HepG2 (cell line): ENCODE measurements around the gene HTRA1. TPM values are rescaled to one million over a fixed set of nuclear protein-coding genes. Genes with fewer than 3 reads are reported as not detected.

ENCODE experiments used
- ATAC-seq: fragments of 200-7000 bp; cut with Tn5 transposase; 3 replicates; pipeline ENCODE4 v1.9.1; 2020; ENCODE audit warnings: mild to moderate bottlenecking, moderate library complexity
- BruUV-seq: library from RNA; stranded (reverse); fragments of 400-500 nt; replicated peaks from 2 replicates; lab custom pipeline; 2021; lab: Mats Ljungman, UMichigan
- CTCF ChIA-PET: fragments of 300-600 bp; formaldehyde crosslinking; extraction: SDS; loops from one replicate; lab custom pipeline; 2021; ENCODE audit warnings: low total read pairs, inconsistent platforms, low intra/inter-chr PET ratio; lab: Yijun Ruan, JAX
- POLR2A ChIA-PET: fragments of 350-600 bp; sonication (Branson Sonifier 250); formaldehyde crosslinking; loops from one replicate; lab custom pipeline; 2020; ENCODE audit warnings: antibody characterized with exemption, inconsistent platforms; lab: Yijun Ruan, JAX
- DNase-seq: peaks from one replicate; pipeline ENCODE4 v3.0.0-alpha.2; 2015; ENCODE audit warnings: low spot score
- FAIRE-seq: peaks from 3 replicates; lab custom pipeline; 2011; peaks lifted over from hg19 to GRCh38; lab: Jason Lieb, UNC
- H2AFZ ChIP-seq: one replicate; pipeline ENCODE4 v1.6.1; 2011; ENCODE audit warnings: low read length, inconsistent platforms
- H3K27ac ChIP-seq: fragments of 300-600 bp; 3 replicates; pipeline ENCODE4 v1.8.0; 2011; ENCODE audit warnings: mixed run types, mild to moderate bottlenecking, mixed read lengths, low read length, inconsistent platforms; ENCODE audit not compliant: insufficient read depth; ENCODE audit errors: extremely low read length
- H3K27me3 ChIP-seq, 2 experiments: fragments of 200-600 bp in 1 of 2; 2 replicates in 1 of 2; 3 replicates in 1 of 2; pipeline versions ENCODE4 v1.6.0 to v1.8.0; 2011; ENCODE audit warnings: low read length in 2 of 2, mild to moderate bottlenecking in 2 of 2, moderate library complexity in 2 of 2, inconsistent platforms in 1 of 2; ENCODE audit not compliant: insufficient read depth in 2 of 2, control insufficient read depth in 1 of 2
- H3K36me3 ChIP-seq, 2 experiments: fragments of 200-600 bp in 1 of 2; replicated peaks in 1 of 2; 2 replicates in 1 of 2; 3 replicates in 1 of 2; pipeline versions ENCODE4 v1.5.1 to v1.8.0; 2011; ENCODE audit warnings: low read length in 2 of 2, inconsistent platforms in 1 of 2; ENCODE audit not compliant: insufficient read depth in 2 of 2, control insufficient read depth in 1 of 2
- H3K4me1 ChIP-seq: 2 replicates; pipeline ENCODE4 v1.5.1; 2012; ENCODE audit warnings: low read length, inconsistent platforms; ENCODE audit not compliant: insufficient read depth
- H3K4me2 ChIP-seq: 2 replicates; pipeline ENCODE4 v1.6.0; 2011; ENCODE audit warnings: low read depth, low read length, inconsistent platforms
- H3K4me3 ChIP-seq, 3 experiments: fragments of 200-600 bp in 1 of 3; sonication (generic), shearing (Covaris generic) in 1 of 3; replicated peaks in 1 of 3; 2 replicates each; pipeline ENCODE4 v1.5.1; 2011 to 2016; ENCODE audit warnings: low read length in 3 of 3, inconsistent platforms in 2 of 3, low read depth in 2 of 3, mild to moderate bottlenecking in 2 of 3, control low read depth in 1 of 3, mixed read lengths in 1 of 3; ENCODE audit not compliant: insufficient read depth in 1 of 3
- H3K79me2 ChIP-seq: one replicate; pipeline ENCODE4 v1.6.1; 2011; ENCODE audit warnings: low read length, inconsistent platforms; ENCODE audit not compliant: insufficient read depth
- H3K9ac ChIP-seq: 2 replicates; pipeline ENCODE4 v1.6.0; 2011; ENCODE audit warnings: mild to moderate bottlenecking, low read depth, low read length, inconsistent platforms; ENCODE audit not compliant: insufficient read depth
- H3K9me3 ChIP-seq: 2 replicates; pipeline ENCODE4 v1.5.1; 2012; ENCODE audit warnings: mild to moderate bottlenecking, low read length
- H4K20me1 ChIP-seq: 2 replicates; pipeline ENCODE4 v1.6.0; 2011; ENCODE audit warnings: inconsistent platforms, mild to moderate bottlenecking, low read length, moderate library complexity; ENCODE audit not compliant: insufficient read depth
- HNRNPL ChIP-seq: fragments of 200-400 bp; formaldehyde crosslinking; IDR thresholded peaks from 2 replicates; pipeline ENCODE4 v1.6.1; 2017; ENCODE audit warnings: mild to moderate bottlenecking, low read depth, low read length
- KAT8 ChIP-seq: IDR thresholded peaks from 2 replicates; pipeline ENCODE4 v1.6.1; 2016; ENCODE audit warnings: missing genetic modification reagents, missing compliant biosample characterization
- MNT ChIP-seq: fragments of 450-650 bp; IDR thresholded peaks from 2 replicates; pipeline ENCODE4 v1.6.1; 2016
- RAD21 ChIP-seq: fragments of 450-650 bp; formaldehyde crosslinking; IDR thresholded peaks from 2 replicates; pipeline ENCODE4 v1.5.0; 2020; ENCODE audit warnings: mild to moderate bottlenecking
- RAD51 ChIP-seq: fragments of 450-650 bp; IDR thresholded peaks from 2 replicates; pipeline ENCODE4 v1.6.1; 2016; ENCODE audit warnings: borderline replicate concordance
- REL ChIP-seq: sonication (generic); formaldehyde crosslinking; conservative IDR thresholded peaks from 2 replicates; pipeline ENCODE4 v1.8.0; 2022; ENCODE audit warnings: mild to moderate bottlenecking, missing genetic modification reagents, moderate library complexity
- SALL1 ChIP-seq: sonication (generic); formaldehyde crosslinking; IDR thresholded peaks from 2 replicates; pipeline ENCODE4 v1.8.0; 2022; ENCODE audit warnings: mild to moderate bottlenecking, missing genetic modification reagents
- SIN3B ChIP-seq: fragments of 150-350 bp; IDR thresholded peaks from 2 replicates; pipeline ENCODE4 v1.6.1; 2014; ENCODE audit warnings: low read length
- SMAD9 ChIP-seq: sonication (generic); formaldehyde crosslinking; IDR thresholded peaks from 2 replicates; pipeline ENCODE4 v1.5.1; 2020; ENCODE audit warnings: mild to moderate bottlenecking, missing genetic modification reagents
- STAG1 ChIP-seq: sonication (generic); formaldehyde crosslinking; IDR thresholded peaks from 2 replicates; pipeline ENCODE4 v1.4.0; 2020; ENCODE audit warnings: missing genetic modification reagents
- TP53 ChIP-seq: sonication (generic); formaldehyde crosslinking; conservative IDR thresholded peaks from 2 replicates; pipeline ENCODE4 v1.4.0; 2020; ENCODE audit warnings: missing genetic modification reagents
- ZSCAN20 ChIP-seq: sonication (generic); formaldehyde crosslinking; IDR thresholded peaks from 2 replicates; pipeline ENCODE4 v1.4.0; 2020; ENCODE audit warnings: missing genetic modification reagents, mild to moderate bottlenecking, borderline replicate concordance
- WGBS: methylation state at CpG from one replicate; pipeline ENCODE4 v1.1.6; 2017; ENCODE audit warnings: low lambda C conversion rate; 5-methylcytosine and 5-hydroxymethylcytosine counted together
- in situ Hi-C: cut with HindIII; loops from 2 replicates; pipeline ENCODE4 v1.10.0; 2017; ENCODE audit warnings: low pct_unique_long_range_greater_than_20kb; ENCODE audit not compliant: extremely low pct_ligation_motif_present
- intact Hi-C: fragments of 100-400 bp; cut with micrococcal nuclease; formaldehyde crosslinking; loops from one replicate; pipeline ENCODE4 v1.10.0; 2022; ENCODE audit not compliant: unreplicated experiment
- polyA plus RNA-seq, 8 experiments: library from polyadenylated mRNA; depleted of rRNA in 3 of 8; stranded (reverse) in 7 of 8; unstranded in 1 of 8; fragments of >200 nt; fragmentation: Illumina TruSeq in 4 of 8; extraction: Trizol in 4 of 8; gene quantifications; 2 replicates each; pipeline versions ENCODE4 v1.2.1 to v1.2.3, GENCODE V29; 2011 to 2016; ENCODE audit warnings: low read depth in 4 of 8, missing spikeins in 1 of 8, mixed read lengths in 1 of 8; ENCODE audit not compliant: insufficient read depth in 1 of 8
- total RNA-seq, 5 experiments: library from RNA; depleted of rRNA; stranded (reverse); fragments of >200 nt; fragmentation: Illumina TruSeq; extraction: Trizol; gene quantifications; 2 replicates each; pipeline ENCODE4 v1.2.3, GENCODE V29; 2016; ENCODE audit warnings: low read depth in 1 of 5
- TF ChIP-seq, protein P1 (sequence below): IDR thresholded peaks from 2 replicates; pipeline ENCODE4 v1.6.1; 2016; ENCODE audit warnings: control low read depth

The HTRA1 gene
- total and polyA plus RNA-seq, 2 of the 13 experiments (the other 11 are each of a cell fraction or from before 2014, with no cell fraction given), result 0.11 to 0.40 TPM

DNA sequence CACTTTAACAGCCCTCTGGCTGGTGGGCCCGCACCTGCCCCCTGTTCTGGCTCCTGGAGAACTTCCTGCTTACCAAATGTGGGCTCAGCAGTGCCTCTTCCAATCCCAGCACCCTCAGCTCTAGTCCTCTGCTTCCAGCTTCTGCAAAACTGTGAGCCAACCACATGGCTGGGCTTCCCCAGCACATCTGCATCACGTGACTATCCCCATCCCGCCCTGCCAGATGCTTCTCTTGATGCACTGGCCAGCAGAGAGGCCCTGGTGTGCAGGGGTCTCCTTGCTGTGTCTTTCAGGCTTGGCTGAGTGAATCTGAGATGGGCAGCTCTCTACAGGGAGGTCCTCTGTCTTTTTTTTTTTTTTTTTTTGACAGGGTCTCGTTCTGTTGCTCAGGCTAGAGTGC, 55.4 kb downstream of the HTRA1 start (continued):
- no peak for TF ChIP-seq ZSCAN20 (CRISPR knock-in tag)
- TF ChIP-seq SIN3B, result no peak
- no peak for TF ChIP-seq HNRNPL
- peak; percentile 42 for TF ChIP-seq MNT
- no peak for TF ChIP-seq SMAD9 (CRISPR knock-in tag)
- TF ChIP-seq SALL1 (CRISPR knock-in tag), result no peak
- TF ChIP-seq REL (CRISPR knock-in tag), result no peak
- TF ChIP-seq RAD21, result no peak
- TF ChIP-seq RAD51, result peak; percentile 80
- TF ChIP-seq KAT8 (CRISPR knock-in tag), result no peak
- TF ChIP-seq STAG1 (CRISPR knock-in tag), result no peak

DNA sequence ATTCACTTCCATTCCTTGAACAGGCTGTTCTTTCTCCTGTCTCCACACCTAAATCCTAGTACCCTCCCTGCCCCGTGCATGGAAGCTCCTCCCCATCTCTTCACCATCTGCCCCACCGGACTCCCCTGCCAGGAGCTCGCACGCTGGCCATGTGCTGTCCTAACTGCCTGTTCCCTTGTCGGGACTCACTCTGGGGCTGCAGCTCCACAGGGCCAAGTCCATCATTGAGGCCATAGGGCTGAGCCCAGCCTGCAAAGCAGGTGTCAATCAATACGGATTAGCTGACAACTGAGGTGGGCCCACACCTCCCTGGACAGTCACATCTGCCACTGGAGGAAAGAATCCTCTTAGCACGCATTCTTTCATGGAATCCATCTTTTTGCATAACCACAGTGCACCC, 57.8 kb downstream of the HTRA1 start:
- Histone ChIP-seq H3K4me2 (no peak overlapping the region), H3K27me3 (peaks cover 4 to 39% of the 10 kb centered on the region in 2 experiments; a peak in 3 of 5 replicates), H3K9me3 (no peaks in the 10 kb centered on the region), H3K4me3 (no peak overlapping the region), H3K36me3 (no peaks in the 10 kb centered on the region), H3K79me2 (no peaks in the 10 kb centered on the region), H3K4me1 (no peaks in the 10 kb centered on the region), H3K9ac (no peak overlapping the region), H3K27ac (no peak overlapping the region), H2AFZ (no peak overlapping the region), H4K20me1 (no peaks in the 10 kb centered on the region)
- ChIA-PET CTCF (no interaction called here), POLR2A (no interaction called here)
- in situ Hi-C loops, result no loop called here
- no peak for DNase-seq
- no peak for FAIRE-seq
- TF ChIP-seq, protein P1, sequence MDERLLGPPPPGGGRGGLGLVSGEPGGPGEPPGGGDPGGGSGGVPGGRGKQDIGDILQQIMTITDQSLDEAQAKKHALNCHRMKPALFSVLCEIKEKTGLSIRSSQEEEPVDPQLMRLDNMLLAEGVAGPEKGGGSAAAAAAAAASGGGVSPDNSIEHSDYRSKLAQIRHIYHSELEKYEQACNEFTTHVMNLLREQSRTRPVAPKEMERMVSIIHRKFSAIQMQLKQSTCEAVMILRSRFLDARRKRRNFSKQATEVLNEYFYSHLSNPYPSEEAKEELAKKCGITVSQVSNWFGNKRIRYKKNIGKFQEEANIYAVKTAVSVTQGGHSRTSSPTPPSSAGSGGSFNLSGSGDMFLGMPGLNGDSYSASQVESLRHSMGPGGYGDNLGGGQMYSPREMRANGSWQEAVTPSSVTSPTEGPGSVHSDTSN (CRISPR knock-in tag), result peak; percentile 76
- no peak for TF ChIP-seq TP53 (CRISPR knock-in tag)
- BruUV-seq, result no TSS peak
- 12% methylated on average over 7 of the region's 7 CpGs for WGBS
- intact Hi-C loops, result no loop called here
- peak; percentile 81 for ATAC-seq
